ENCODE results near the gene PCDHB1.
A peak's percentile ranks its signal among the peaks of the same experiment; 100 is the strongest.

The PCDHB1 gene

GRCh38 chr5:141050622-141051520, at the start of gene PCDHB1:
TSS of gene PCDHB1 (plus strand) at chr5:141051374. CDS start at chr5:141051471, 97 bp downstream.
- DNase-seq (ENCODE audit: low spot score), result peak; percentile 36

- DNase-seq (ENCODE audit: low spot score), result peak; percentile 42
Measured at GRCh38 chr5:141001446-141001843, 49.7 kb upstream of the PCDHB1 start.

- peak; percentile 57 for DNase-seq (ENCODE audit: low spot score)
Measured at GRCh38 chr5:141001844-141002604, 49.1 kb upstream of the PCDHB1 start.

DNA sequence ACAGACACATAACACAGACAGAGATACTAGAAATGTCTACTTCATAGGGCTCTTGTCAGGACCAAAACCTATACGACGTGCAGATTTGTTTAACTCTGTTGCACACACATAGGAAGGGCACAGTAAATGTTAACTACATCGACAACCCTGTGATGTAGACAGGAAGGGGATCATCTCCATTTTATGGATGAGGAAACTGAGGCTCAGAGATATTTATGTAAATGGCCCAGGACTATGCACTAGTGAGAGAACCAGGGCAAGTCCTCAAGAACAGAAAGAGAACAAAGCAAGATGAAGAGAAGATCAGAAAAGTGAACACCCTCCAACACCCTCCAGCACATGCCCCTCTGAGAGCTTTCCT, 48.6 kb upstream of the PCDHB1 start:
- no peak for DNase-seq (ENCODE audit: low spot score)

GRCh38 chr5:141003031-141003430, 48.1 kb upstream of the PCDHB1 start:
- no peak for DNase-seq (ENCODE audit: low spot score)

DNA sequence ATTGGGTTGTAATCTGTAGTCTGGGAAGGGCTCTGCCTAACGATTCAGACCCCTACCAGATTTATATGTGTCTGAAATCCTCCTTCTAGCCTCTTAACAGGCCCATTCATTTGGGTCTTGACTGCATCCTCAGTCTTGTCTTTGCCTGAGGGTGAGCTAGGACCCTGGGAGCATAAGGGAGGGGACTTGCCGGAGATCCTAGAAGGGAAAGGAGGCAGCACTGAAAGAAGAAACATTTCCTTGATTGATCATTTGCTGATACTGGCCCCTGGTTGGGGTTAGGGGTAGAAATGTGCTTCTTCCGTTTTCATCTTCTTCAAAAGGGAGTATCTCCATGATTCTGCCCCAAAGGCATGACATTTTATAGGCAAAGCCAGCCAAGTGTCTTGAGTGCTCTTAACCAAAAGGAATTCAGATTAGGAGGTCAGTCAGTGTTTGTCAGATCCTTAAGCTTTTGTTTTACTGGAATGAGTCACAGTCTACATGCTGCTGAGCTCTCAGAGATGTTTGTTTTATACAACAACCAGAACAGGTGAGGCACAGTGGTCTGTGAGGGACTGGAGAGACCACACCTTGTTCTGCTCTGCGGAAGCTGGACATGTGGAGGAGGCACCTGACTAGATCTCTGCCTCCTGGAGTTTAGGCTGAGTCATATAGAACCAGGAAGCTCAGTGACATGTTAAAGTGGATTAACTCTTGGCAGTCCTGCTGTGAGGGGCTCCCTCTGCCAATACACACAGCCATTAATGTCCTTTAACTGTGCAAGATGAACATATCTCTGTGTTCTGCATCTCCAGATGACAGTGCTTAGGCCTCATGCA, 47.2 kb upstream of the PCDHB1 start:
- peak; percentile 97 for DNase-seq (ENCODE audit: low spot score)

DNA sequence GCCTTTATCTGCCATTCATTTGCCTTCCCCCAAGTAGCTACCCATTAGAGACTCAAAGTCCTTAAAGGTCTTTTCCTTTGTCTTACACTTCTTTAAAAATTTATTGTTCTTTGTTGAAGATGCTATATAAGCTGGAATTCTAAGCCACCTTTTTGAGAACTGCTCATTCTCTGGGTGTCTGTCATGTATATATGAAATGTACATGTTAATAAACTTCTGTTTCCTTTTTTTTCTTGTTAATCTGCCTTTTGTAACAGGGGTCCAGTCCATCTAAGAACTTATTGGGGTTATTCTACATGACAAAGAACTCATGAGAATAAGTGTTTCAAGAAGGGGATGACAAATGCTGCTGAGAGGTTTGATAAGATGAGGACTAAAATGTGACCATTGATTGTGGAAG, 43.4 kb upstream of the PCDHB1 start:
- no peak for DNase-seq (ENCODE audit: low spot score)

GRCh38 chr5:141010047-141010793, 41.0 kb upstream of the PCDHB1 start:
- no peak for DNase-seq (ENCODE audit: low spot score)

DNA sequence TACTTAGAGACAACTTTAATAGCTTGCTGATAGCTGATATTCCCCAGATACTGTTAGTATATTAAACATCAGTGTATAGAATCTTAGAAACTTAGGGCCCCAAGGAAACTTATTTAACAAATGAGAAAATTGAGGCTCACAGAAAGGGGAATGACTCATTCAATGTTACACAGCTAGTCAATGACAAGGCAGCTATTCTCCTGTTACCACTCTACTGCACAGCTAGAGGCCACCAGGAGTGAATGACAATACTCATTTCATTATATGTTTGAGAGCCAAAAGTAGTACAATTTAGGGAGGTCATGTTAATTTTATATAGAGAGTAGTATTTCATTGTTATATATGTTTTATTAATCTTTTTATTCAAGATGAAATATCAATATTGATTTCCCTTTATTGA, 33.2 kb upstream of the PCDHB1 start:
- DNase-seq (ENCODE audit: low spot score), result peak; percentile 10

DNA sequence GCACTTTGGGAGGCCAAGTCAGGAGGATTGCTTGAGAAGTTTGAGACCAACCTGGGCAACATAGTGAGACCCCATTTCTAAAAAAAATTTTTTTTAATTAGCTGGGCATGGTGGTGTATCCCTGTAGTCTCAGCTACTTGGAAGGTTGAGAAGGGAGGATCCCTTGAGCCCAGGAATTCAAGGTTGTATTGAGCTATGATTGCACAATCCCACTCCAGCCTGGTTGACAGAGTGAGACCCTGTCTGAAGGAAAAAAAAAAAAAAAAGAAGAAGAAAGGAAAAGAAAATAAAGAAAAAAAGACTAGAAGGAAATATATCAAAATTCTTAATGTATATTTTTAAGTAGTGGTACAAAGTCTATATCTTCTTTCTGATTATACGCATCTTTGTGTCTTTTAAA, 28.8 kb upstream of the PCDHB1 start:
- DNase-seq (ENCODE audit: low spot score), result no peak

DNA sequence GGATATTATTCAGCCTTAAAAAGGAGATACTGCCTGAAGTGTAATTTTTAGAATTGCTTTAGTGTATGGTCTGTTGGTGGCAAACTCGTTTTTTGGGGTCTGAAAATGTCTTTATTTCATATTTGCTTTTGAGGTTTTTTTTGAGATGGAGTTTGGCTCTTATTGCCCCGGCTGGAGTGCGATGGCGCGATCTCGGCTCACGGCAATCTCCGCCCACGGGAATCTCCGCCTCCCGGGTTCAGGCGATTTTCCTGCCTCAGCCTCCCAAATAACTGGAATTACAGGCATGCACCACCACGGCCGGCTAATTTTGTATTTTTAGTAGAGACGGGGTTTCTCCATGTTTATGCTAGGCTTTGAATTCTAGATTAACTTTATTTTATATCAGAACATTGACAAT, 20.2 kb upstream of the PCDHB1 start:
- no peak for DNase-seq (ENCODE audit: low spot score)

- no peak for DNase-seq (ENCODE audit: low spot score)
Measured at GRCh38 chr5:141032626-141033025, 18.5 kb upstream of the PCDHB1 start.

DNA sequence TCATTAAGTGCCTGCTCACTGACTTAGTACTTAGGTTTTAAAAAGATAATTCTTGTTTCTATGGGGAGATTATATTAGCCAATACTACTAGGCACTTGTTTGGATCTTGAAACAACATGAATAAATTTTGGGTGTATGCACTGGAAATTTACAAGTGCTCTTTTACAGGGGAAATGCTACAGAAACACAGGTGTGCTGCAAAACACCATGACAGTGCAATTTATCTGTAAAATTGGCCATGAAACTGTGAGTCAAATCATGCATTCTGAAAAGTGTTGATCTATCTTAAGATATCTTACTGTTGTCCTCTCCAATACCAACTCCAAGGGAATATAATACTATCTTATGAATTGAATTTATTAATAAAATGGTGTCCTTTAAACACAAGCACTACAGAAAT, 12.1 kb upstream of the PCDHB1 start:
- DNase-seq (ENCODE audit: low spot score), result no peak

GRCh38 chr5:141039517-141039916, 11.7 kb upstream of the PCDHB1 start:
- DNase-seq (ENCODE audit: low spot score), result no peak

- peak; percentile 78 for DNase-seq (ENCODE audit: low spot score)
Measured at GRCh38 chr5:141040093-141040770, 10.9 kb upstream of the PCDHB1 start.

DNA sequence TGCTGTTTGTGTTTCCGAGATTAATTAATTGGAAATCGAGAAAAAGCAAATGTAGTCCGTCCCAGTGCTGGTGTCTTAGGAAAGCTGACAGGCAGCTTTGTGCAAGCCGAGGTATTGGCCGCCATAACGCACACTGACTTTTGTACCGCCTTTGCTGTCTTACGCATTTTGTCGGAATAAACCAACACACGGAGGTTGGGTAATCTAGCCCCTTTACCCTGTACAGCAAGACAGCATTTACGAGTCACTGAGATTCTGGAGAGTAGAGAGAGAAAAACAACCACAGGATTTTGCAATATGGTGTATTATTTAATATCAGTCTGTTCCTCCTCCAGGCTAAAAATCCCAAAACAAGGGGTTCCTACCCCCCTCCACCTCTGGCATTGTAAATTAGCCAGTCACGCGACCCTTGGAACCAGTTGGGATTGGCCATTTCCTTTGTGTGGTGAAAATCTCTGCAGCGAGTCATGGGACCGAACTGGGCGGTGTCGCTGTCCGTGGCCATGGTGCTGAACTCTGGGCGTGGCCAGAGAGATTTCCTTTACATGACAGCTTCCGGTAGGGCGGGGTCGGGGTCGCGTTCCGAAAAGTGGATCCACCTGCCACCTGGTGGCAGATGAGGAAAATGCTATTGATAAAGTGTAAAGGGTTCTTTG, 10.3 kb upstream of the PCDHB1 start:
- peak; percentile 93 for DNase-seq (ENCODE audit: low spot score)

DNA sequence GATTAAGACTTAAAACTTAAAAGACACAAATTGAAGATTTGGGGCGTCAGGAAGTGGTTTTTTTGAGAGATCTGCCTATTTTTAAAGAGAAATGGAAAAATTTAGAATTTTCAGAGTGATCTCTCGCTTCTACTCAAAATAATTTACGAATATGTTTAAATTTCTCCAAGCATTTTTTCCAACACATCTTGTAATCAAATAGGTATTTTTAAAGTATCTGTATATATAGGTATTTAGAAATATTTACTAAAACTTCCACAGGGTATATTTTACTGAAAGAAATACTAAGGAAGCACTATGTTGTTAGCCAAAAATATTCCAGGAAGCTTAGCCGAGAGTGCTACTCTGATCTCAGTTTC, 9.8 kb upstream of the PCDHB1 start:
- DNase-seq (ENCODE audit: low spot score), result no peak

DNA sequence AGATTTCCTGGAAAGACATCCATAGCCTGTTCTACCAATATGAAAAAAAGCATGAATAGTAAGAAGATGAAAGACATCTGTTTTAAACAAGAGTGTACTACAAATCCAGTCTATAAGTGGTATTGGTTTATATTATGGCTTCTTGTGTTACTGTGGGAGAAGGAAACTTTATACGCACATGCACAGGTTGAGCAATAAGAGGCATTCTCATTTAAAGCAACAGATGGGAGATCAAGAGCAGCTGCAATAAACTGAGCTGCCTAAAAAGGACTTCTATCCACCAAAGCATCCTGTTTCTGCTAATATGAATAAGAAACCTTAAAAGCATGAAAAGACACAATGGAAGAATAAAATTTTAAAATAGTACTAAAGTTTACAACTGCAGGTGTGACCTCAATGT, 8.6 kb upstream of the PCDHB1 start:
- DNase-seq (ENCODE audit: low spot score), result no peak

GRCh38 chr5:141051521-141051866, 320 bp downstream of the PCDHB1 start:
- no peak for DNase-seq (ENCODE audit: low spot score)

DNA sequence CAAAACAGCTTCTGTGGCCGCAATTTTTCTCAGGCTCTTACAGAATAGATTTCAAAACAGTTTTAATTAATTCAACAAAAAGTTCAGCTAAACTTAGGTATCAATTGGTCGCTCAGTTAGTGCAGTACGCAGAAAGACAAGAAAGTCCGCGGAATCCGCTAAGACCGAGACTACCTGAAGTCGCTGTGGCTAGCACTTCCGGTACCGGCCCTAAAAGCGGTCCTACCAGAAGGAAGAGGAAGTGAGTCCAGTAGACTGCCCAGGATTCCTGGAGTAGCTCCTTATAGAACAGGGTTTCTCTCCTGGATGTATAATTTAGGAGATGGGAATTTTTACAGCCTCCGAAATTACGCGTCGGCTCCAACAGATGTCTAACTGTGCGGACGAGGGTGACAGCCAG, 26.7 kb downstream of the PCDHB1 start:
- DNase-seq (ENCODE audit: low spot score), result no peak

DNA sequence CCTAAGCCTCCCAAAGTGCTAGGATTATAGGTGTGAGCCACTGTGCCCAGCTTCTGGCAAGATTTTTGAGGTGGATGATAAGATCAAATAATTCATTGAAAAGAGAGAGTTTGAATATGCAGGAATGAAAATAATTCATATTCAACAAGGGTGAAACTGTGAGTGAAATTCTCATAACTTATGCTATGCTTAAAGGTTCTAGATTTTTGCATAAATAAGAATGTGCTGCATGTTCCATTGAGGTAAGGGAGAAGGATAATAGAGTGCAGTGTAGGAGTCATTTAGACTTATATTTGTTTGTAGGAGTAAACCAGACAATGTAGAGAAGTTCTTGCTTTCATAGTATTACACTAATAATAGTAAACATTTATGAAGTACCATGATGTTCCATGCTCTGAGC, 31.1 kb downstream of the PCDHB1 start:
- no peak for DNase-seq (ENCODE audit: low spot score)

Data from kidney tubule cell (primary cell).